Endothelial cell of umbilical vein (primary cell): ENCODE results near the gene LRRC7. TPM values are rescaled to one million over a fixed set of nuclear protein-coding genes. Genes with fewer than 3 reads are reported as not detected.

ENCODE experiments used
- BruUV-seq: library from RNA; stranded (reverse); fragments of 400-500 nt; replicated peaks from 2 replicates; lab custom pipeline; 2021; lab: Mats Ljungman, UMichigan
- CTCF ChIA-PET: fragments of 300-600, 350-600 bp; sonication (Branson Sonifier 250); formaldehyde crosslinking; loops from one replicate; lab custom pipeline; 2021; ENCODE audit warnings: antibody characterized with exemption, inconsistent platforms; lab: Charles Lee
- POLR2A ChIA-PET: fragments of 300-600, 350-600 bp; sonication (Branson Sonifier 250); formaldehyde crosslinking; loops from one replicate; lab custom pipeline; 2021; ENCODE audit warnings: antibody characterized with exemption, inconsistent platforms; lab: Charles Lee
- DNase-seq: peaks from one replicate; pipeline ENCODE4 v3.0.0-alpha.2; 2011; ENCODE audit warnings: low read depth, low spot score
- FAIRE-seq: peaks from 2 replicates; lab custom pipeline; 2011; peaks lifted over from hg19 to GRCh38; lab: Jason Lieb, UNC
- H2AFZ ChIP-seq: 2 replicates; pipeline ENCODE4 v1.6.0; 2012; ENCODE audit warnings: low read depth, low read length, control low read depth, inconsistent platforms
- H3K27ac ChIP-seq: 2 replicates; pipeline ENCODE4 v1.5.1; 2011; ENCODE audit warnings: low read depth, mild to moderate bottlenecking, control low read depth, low read length, moderate library complexity; ENCODE audit not compliant: insufficient read depth
- H3K27me3 ChIP-seq, 2 experiments: 2 replicates each; pipeline versions ENCODE4 v1.6.0 to v1.6.1; 2011; ENCODE audit warnings: low read length in 2 of 2, mixed read lengths in 1 of 2; ENCODE audit not compliant: control insufficient read depth in 2 of 2, insufficient read depth in 2 of 2
- H3K36me3 ChIP-seq, 2 experiments: 2 replicates in 1 of 2; 3 replicates in 1 of 2; pipeline ENCODE4 v1.5.1; 2011; ENCODE audit warnings: low read length in 2 of 2, mild to moderate bottlenecking in 1 of 2, moderate library complexity in 1 of 2; ENCODE audit not compliant: control insufficient read depth in 2 of 2, insufficient read depth in 2 of 2; ENCODE audit errors: extremely low read depth in 1 of 2
- H3K4me1 ChIP-seq: 3 replicates; pipeline ENCODE4 v1.5.1; 2011; ENCODE audit warnings: mild to moderate bottlenecking, low read length; ENCODE audit not compliant: control insufficient read depth, insufficient read depth; ENCODE audit errors: extremely low read depth
- H3K4me2 ChIP-seq: 2 replicates; pipeline ENCODE4 v1.6.1; 2011; ENCODE audit warnings: low read length, control low read depth, mixed read lengths; ENCODE audit not compliant: insufficient read depth
- H3K4me3 ChIP-seq, 3 experiments: fragments of 200-600 bp in 1 of 3; sonication (generic), shearing (Covaris generic) in 1 of 3; replicated peaks in 1 of 3; 2 replicates each; pipeline ENCODE4 v1.5.1; 2011 to 2016; ENCODE audit warnings: control low read depth in 3 of 3, low read length in 3 of 3, mild to moderate bottlenecking in 2 of 3, inconsistent platforms in 1 of 3, low read depth in 1 of 3, moderate library complexity in 1 of 3; ENCODE audit not compliant: insufficient read depth in 1 of 3
- H3K79me2 ChIP-seq: 2 replicates; pipeline ENCODE4 v1.6.0; 2012; ENCODE audit warnings: low read length, inconsistent platforms; ENCODE audit not compliant: control insufficient read depth, insufficient read depth
- H3K9ac ChIP-seq: replicated peaks from 2 replicates; pipeline ENCODE3; 2011; ENCODE audit warnings: low read length, control low read depth; ENCODE audit not compliant: insufficient read depth; ENCODE audit errors: extremely low read depth
- H3K9me1 ChIP-seq: replicated peaks from 3 replicates; pipeline ENCODE4 v1.6.0; 2011; ENCODE audit warnings: mild to moderate bottlenecking, low read length; ENCODE audit not compliant: control insufficient read depth, insufficient read depth; ENCODE audit errors: extremely low read depth
- H3K9me3 ChIP-seq: replicated peaks from 2 replicates; pipeline ENCODE4 v1.5.1; 2012; ENCODE audit warnings: low read length, inconsistent platforms; ENCODE audit not compliant: control insufficient read depth, insufficient read depth
- H4K20me1 ChIP-seq: replicated peaks from 2 replicates; pipeline ENCODE3; 2011; ENCODE audit warnings: mild to moderate bottlenecking, low read length; ENCODE audit not compliant: control insufficient read depth, insufficient read depth; ENCODE audit errors: extremely low read depth
- CTCF ChIP-seq, 2 donors: IDR thresholded peaks; 1 replicate in 1 of 2; 2 replicates in 1 of 2; pipeline ENCODE4 v1.5.1; 2011; ENCODE audit warnings: low read length in 2 of 2, mild to moderate bottlenecking in 2 of 2, moderate library complexity in 2 of 2, control low read depth in 1 of 2, inconsistent platforms in 1 of 2, low read depth in 1 of 2; ENCODE audit not compliant: insufficient read depth in 1 of 2; ENCODE audit errors: extremely low read depth in 1 of 2
- EZH2 ChIP-seq: IDR thresholded peaks from 2 replicates; pipeline ENCODE4 v1.6.1; 2012; ENCODE audit warnings: borderline replicate concordance, low read depth, mild to moderate bottlenecking, moderate library complexity, low read length, inconsistent platforms; ENCODE audit not compliant: severe bottlenecking
- FOS ChIP-seq: IDR thresholded peaks from 2 replicates; pipeline ENCODE4 v1.6.1; 2011; ENCODE audit warnings: mild to moderate bottlenecking, low read length, moderate library complexity, borderline replicate concordance; ENCODE audit not compliant: insufficient read depth
- GATA2 ChIP-seq: IDR thresholded peaks from 2 replicates; pipeline ENCODE4 v1.7.0; 2011; ENCODE audit warnings: low read depth, mild to moderate bottlenecking, moderate library complexity, mixed read lengths, low read length; ENCODE audit not compliant: insufficient read length, insufficient read depth
- JUN ChIP-seq: IDR thresholded peaks from 2 replicates; pipeline ENCODE4 v1.6.1; 2011; ENCODE audit warnings: borderline replicate concordance, low read depth; ENCODE audit not compliant: insufficient read length, insufficient read depth
- MYC ChIP-seq: IDR thresholded peaks from one replicate; pipeline ENCODE4 v1.6.1; 2011; ENCODE audit warnings: mild to moderate bottlenecking, low read depth, low read length
- POLR2A ChIP-seq: IDR thresholded peaks from 2 replicates; pipeline ENCODE4 v1.6.1; 2012; ENCODE audit warnings: low read depth, mild to moderate bottlenecking, control low read depth, low read length
- POLR2AphosphoS5 ChIP-seq: IDR thresholded peaks from 2 replicates; pipeline ENCODE4 v1.6.1; 2012; ENCODE audit warnings: low read depth, mild to moderate bottlenecking, control low read depth, low read length, moderate library complexity; ENCODE audit not compliant: insufficient read depth
- dilution Hi-C: fragments of 300-500 bp; cut with MboI; formaldehyde crosslinking; loops from one replicate; pipeline ENCODE4 v1.15.0; 2019; ENCODE audit warnings: low sequenced_read_pairs; ENCODE audit not compliant: extremely low pct_ligation_motif_present
- intact Hi-C: fragments of 100-400 bp; cut with micrococcal nuclease; formaldehyde crosslinking; loops from one replicate; pipeline ENCODE4 v1.10.0; 2022
- polyA plus RNA-seq, 4 experiments: library from polyadenylated mRNA; depleted of rRNA in 3 of 4; stranded (reverse) in 3 of 4; unstranded in 1 of 4; fragments of >200 nt; gene quantifications; 2 replicates each; pipeline versions ENCODE4 v1.2.1 to v1.2.3, GENCODE V29; 2011 to 2012; ENCODE audit warnings: missing spikeins in 1 of 4
- total RNA-seq: library from RNA; stranded (reverse); gene quantifications from 2 replicates; pipeline ENCODE4 v1.2.3, GENCODE V29; 2021
- TF ChIP-seq, protein P1 (sequence below): IDR thresholded peaks from 2 replicates; pipeline ENCODE4 v1.6.1; 2011; ENCODE audit not compliant: insufficient read depth, insufficient read length

Gene LRRC7
- total and polyA plus RNA-seq, 2 donors (not counting 3 experiments of a cell fraction or from before 2014, with no cell fraction given) = 0.11 to 0.58 TPM

DNA sequence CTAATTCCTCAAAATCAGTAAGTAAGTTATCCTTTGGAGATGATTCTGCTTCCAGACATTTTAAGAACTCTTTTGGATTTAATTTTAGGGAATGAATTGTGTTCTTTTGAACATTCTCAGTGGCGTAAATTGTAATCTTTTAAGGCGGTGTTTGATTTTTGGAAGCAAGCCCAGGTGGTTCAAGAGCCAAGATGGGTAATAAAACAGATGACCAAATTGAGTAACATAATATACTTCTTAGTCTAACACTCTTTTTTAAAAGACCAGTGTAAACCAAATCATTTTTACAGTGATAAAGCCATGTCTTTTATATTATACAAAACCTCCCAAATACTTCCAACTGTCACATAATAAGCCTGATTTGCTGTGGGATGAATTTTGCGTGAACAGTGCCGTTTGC is 503.9 kb downstream of the LRRC7 start:
- Histone ChIP-seq H3K9ac (no peak overlapping the region), H3K79me2 (no peaks in the 10 kb centered on the region), H2AFZ (no peak overlapping the region), H3K4me3 (no peak overlapping the region), H3K9me3 (no peaks in the 10 kb centered on the region), H3K36me3 (no peaks in the 10 kb centered on the region), H3K27me3 (no peaks in the 10 kb centered on the region), H3K27ac (no peak overlapping the region), H3K9me1 (no peaks in the 10 kb centered on the region), H3K4me1 (no peaks in the 10 kb centered on the region), H3K4me2 (no peak overlapping the region), H4K20me1 (no peaks in the 10 kb centered on the region)
- intact Hi-C loops (no loop called here), dilution Hi-C loops (no loop called here)
- BruUV-seq = no TSS peak
- ChIA-PET CTCF (no interaction called here), POLR2A (no interaction called here)
- FAIRE-seq (no peak), DNase-seq (no peak)
- TF ChIP-seq FOS (no peak), MYC (no peak), CTCF (IDR thresholded peaks at IDR 0.05; ENCODE audit: extremely low read depth in 1 of 2, insufficient read depth in 1 of 2, low read depth in 1 of 2, low read length in 2 of 2) (no peak), POLR2A (no peak), POLR2AphosphoS5 (no peak), JUN (no peak), GATA2 (no peak), EZH2 (no peak)
- TF ChIP-seq, protein P1, sequence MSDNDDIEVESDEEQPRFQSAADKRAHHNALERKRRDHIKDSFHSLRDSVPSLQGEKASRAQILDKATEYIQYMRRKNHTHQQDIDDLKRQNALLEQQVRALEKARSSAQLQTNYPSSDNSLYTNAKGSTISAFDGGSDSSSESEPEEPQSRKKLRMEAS = no peak
